Ovary (tissue), 9 donors: Measurements from ENCODE around the gene ARHGEF28. TPM values are rescaled to one million over a fixed set of nuclear protein-coding genes. Genes with fewer than 3 reads are reported as not detected.

Experiments
- DNase-seq, 5 donors: peaks; one replicate each; pipeline ENCODE4 v3.0.0-alpha.2; 2019 to 2020
- H3K27ac ChIP-seq, 2 donors: fragments of 200-600 bp; one replicate each; pipeline versions ENCODE4 v1.5.1 to v1.8.0; 2019 to 2022
- H3K27me3 ChIP-seq: fragments of 200-600 bp; one replicate; pipeline ENCODE4 v1.8.0; 2022
- H3K36me3 ChIP-seq: fragments of 200-600 bp; sonication (generic); one replicate; pipeline ENCODE4 v1.5.1; 2019
- H3K4me1 ChIP-seq: one replicate; pipeline ENCODE4 v1.8.1; 2013; ENCODE audit warnings: mild to moderate bottlenecking, moderate library complexity; ENCODE audit not compliant: insufficient read depth
- H3K4me3 ChIP-seq: fragments of 200-600 bp; sonication (generic); one replicate; pipeline ENCODE4 v1.5.1; 2017
- H3K9me3 ChIP-seq, 2 donors: fragments of 200-600 bp in 1 of 2; sonication (generic) in 1 of 2; one replicate each; pipeline versions ENCODE4 v1.5.1 to v1.8.1; 2013 to 2019; ENCODE audit warnings: mild to moderate bottlenecking in 1 of 2, moderate library complexity in 1 of 2
- EP300 ChIP-seq: sonication (generic); formaldehyde crosslinking; IDR thresholded peaks from one replicate; pipeline ENCODE4 v1.6.1; 2017; ENCODE audit warnings: antibody characterized with exemption
- POLR2A ChIP-seq: fragments of 450-650 bp; IDR thresholded peaks from one replicate; pipeline ENCODE4 v1.6.1; 2017; ENCODE audit warnings: antibody characterized with exemption, mild to moderate bottlenecking, moderate library complexity
- WGBS, 3 donors: extraction: QIAGEN DNeasy Blood & Tissue Kit in 1 of 3; methylation state at CpG; one replicate each; pipeline versions ENCODE4 v1.1.5 to v1.1.7; 2013 to 2017; 5-methylcytosine and 5-hydroxymethylcytosine counted together
- intact Hi-C, 4 donors: fragments of 100-400 bp; cut with DNase I; formaldehyde crosslinking; loops; one replicate each; pipeline versions ENCODE4 v1.11.0 to v1.15.1; 2022 to 2023
- polyA plus RNA-seq, 2 donors: library from polyadenylated mRNA; stranded (reverse); fragments of 200-250 nt in 1 of 2; fragments of 350-450 nt in 1 of 2; fragmentation: Illumina TruSeq in 1 of 2; extraction: RNeasy Lipid Tissue Mini Kit (QIAGEN cat#74804) in 1 of 2; gene quantifications; one replicate each; pipeline ENCODE4 v1.2.3, GENCODE V29; 2013 to 2014
- total RNA-seq, 7 donors: library from RNA; depleted of rRNA in 2 of 7; stranded (reverse); fragments of >200 nt in 2 of 7; fragmentation: NEBNext Ultra II Directional in 3 of 7; extraction: Animal tissue kit (Norgen Biotek cat#: 25700) in 3 of 7; gene quantifications; one replicate each; pipeline versions ENCODE4 v1.1.0 to v1.2.4, GENCODE V29; 2016 to 2023
- TF ChIP-seq, protein P1 (sequence below), 3 donors: fragments of 450-650 bp in 2 of 3; fragments of 200-600 bp in 1 of 3; IDR thresholded peaks; one replicate each; pipeline versions ENCODE4 v1.5.1 to v1.8.0; 2016 to 2022; ENCODE audit warnings: antibody characterized with exemption in 3 of 3, mild to moderate bottlenecking in 1 of 3
- donor health status: DM: no; HTN: no; CAD: no; lungs with moderate emphysema.
- donor health status: DM: no; HTN: no; CAD: no.
- donor health status: Bipolar disorder and iron deficiency.
- donor health status: DM: yes; HTN: yes; CAD: no.
- donor health status: DM: no; HTN: no; CAD: no.
- donor health status: DM: yes; HTN: yes; CAD: no.

The ARHGEF28 gene
- total and polyA plus RNA-seq, 9 donors = 21.5 to 75.6 (median 35.0) TPM

DNA sequence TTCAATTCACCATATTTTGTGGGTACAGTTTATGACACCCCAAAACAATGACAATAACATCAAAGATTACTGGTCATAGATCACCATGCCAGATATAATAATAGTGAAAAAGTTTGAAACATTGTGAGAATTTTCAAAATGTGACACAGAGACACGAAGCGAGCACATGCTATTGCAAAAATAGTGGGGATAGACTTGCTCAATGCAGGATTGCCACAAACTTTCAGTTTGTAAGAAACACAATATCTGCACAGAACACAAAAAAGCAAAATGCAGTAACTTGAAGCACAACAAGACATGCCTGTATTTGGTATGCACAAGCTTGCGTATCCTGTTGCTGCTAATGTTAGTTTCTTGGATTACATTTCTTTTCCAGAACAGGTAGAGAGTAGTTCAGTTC lies 35.8 kb downstream of the ARHGEF28 start:
- no peaks in the 10 kb centered on the region for H3K27me3 ChIP-seq
- 92 to 97% (median 94%) methylated on average over 3 of the region's 3 CpGs for WGBS, 3 donors
- H3K36me3 ChIP-seq = no peaks in the 10 kb centered on the region
- H3K9me3 ChIP-seq = no peaks in the 10 kb centered on the region
- H3K4me3 ChIP-seq = no peak overlapping the region
- intact Hi-C loops = no loop called here
- TF ChIP-seq EP300 (no peak), POLR2A (no peak)
- TF ChIP-seq, protein P1, sequence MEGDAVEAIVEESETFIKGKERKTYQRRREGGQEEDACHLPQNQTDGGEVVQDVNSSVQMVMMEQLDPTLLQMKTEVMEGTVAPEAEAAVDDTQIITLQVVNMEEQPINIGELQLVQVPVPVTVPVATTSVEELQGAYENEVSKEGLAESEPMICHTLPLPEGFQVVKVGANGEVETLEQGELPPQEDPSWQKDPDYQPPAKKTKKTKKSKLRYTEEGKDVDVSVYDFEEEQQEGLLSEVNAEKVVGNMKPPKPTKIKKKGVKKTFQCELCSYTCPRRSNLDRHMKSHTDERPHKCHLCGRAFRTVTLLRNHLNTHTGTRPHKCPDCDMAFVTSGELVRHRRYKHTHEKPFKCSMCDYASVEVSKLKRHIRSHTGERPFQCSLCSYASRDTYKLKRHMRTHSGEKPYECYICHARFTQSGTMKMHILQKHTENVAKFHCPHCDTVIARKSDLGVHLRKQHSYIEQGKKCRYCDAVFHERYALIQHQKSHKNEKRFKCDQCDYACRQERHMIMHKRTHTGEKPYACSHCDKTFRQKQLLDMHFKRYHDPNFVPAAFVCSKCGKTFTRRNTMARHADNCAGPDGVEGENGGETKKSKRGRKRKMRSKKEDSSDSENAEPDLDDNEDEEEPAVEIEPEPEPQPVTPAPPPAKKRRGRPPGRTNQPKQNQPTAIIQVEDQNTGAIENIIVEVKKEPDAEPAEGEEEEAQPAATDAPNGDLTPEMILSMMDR (IDR thresholded peaks at IDR 0.05) = no peak
- no peak overlapping the region for H3K27ac ChIP-seq
- DNase-seq = no peak
- peaks cover 6% of the 10 kb centered on the region for H3K4me1 ChIP-seq

DNA sequence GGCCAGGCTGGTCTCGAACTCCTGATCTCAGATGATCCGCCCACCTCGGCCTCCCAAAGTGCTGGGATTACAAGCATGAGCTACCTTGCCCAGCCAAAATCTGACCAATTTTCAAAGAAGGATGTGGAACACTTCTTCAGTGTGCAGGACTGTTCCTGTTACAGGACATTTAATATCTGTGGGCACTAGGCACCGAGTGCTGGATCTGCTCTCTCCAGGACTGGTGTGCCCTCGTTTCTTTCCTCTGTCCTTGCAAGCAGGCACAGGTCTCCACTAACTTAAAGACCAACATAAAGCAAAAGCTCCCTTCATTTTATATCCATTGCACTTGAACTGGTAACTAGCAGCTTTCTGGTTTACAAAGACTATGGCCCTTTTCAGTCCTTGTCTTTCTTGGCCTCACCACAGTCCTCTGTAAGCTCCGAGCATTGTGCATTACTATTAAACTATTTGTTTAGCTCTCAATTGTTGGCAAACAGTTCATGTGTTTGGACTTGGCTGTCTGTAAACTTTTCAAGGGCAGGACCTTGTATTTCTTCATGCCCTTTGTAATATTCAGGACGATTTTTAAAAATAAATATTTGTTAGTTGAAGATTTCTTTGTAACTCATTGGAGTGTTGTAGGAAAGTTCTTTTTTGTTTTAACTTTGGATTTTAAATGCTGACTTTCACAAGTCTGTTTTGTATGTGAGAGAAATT lies 37.3 kb downstream of the ARHGEF28 start:
- DNase-seq = no peak
- no peaks in the 10 kb centered on the region for H3K27me3 ChIP-seq
- peaks cover 6% of the 10 kb centered on the region for H3K4me1 ChIP-seq
- H3K36me3 ChIP-seq = no peaks in the 10 kb centered on the region
- no peak overlapping the region for H3K27ac ChIP-seq
- 59 to 76% (median 68%) methylated on average over 7 of the region's 7 CpGs for WGBS, 3 donors
- TF ChIP-seq, protein P1 (IDR thresholded peaks at IDR 0.05) = no peak
- TF ChIP-seq POLR2A = no peak
- no peak for TF ChIP-seq EP300
- H3K4me3 ChIP-seq = no peak overlapping the region
- intact Hi-C loops = no loop called here
- H3K9me3 ChIP-seq = no peaks in the 10 kb centered on the region

DNA sequence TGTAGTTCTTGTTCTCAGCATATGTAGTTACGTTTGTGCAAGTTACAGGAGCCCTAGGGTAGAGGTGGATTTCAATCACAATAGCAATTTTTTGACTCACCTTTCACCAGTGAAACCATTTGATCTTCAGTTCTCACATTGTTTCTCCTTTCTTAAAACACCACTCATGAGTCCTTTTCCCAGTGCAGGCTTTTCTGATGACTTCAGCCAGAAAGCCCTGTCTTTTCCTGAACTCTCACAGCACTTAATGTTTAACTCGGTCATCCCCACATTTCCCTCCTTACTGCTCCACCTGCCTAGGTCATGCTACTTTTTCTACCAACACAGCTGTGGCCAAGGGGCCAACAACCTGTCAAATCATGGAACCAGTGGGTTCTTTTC lies 37.9 kb downstream of the ARHGEF28 start:
- no peak for TF ChIP-seq EP300
- no peak for TF ChIP-seq POLR2A
- TF ChIP-seq, protein P1 (IDR thresholded peaks at IDR 0.05) = no peak
- Histone ChIP-seq H3K9me3 (no peaks in the 10 kb centered on the region), H3K36me3 (no peaks in the 10 kb centered on the region), H3K4me1 (peaks cover 6% of the 10 kb centered on the region), H3K27me3 (no peaks in the 10 kb centered on the region), H3K4me3 (no peak overlapping the region), H3K27ac (no peak overlapping the region)
- 22 to 53% (median 53%) methylated on average over 2 of the region's 2 CpGs for WGBS, 3 donors
- intact Hi-C loops = no loop called here
- no peak for DNase-seq

DNA sequence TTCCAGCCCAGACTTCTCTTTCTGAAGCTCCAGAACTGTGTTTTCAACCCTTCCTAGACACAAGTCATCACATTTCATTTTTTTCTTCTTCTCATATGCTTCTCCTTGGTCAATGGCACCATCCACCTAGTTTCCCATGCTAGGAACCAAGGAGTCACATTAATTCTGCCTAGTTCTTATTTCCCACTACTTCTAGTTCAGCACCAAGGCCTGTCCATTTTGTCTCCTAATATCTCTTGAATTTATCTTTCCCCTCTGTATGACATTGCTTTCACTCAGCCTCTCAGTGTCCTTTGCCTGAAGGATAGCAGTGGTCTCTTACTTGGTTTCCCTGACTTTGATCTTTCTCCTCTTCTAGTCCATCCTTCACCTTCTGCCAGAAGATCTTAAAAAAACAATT lies 38.8 kb downstream of the ARHGEF28 start:
- Histone ChIP-seq H3K36me3 (no peaks in the 10 kb centered on the region), H3K27ac (no peak overlapping the region), H3K4me3 (no peak overlapping the region), H3K27me3 (no peaks in the 10 kb centered on the region), H3K9me3 (no peaks in the 10 kb centered on the region), H3K4me1 (peaks cover 6% of the 10 kb centered on the region)
- TF ChIP-seq POLR2A (no peak), EP300 (no peak)
- TF ChIP-seq, protein P1 (IDR thresholded peaks at IDR 0.05) = no peak
- no peak for DNase-seq
- intact Hi-C loops = no loop called here
